Activated CD8-positive, alpha-beta T cell treated with anti-CD3 and anti-CD28 coated beads for 36 hours (primary cell): ENCODE measurements around the gene VEGFB. TPM values are rescaled to one million over a fixed set of nuclear protein-coding genes. Genes with fewer than 3 reads are reported as not detected.
A peak's percentile ranks its signal among the peaks of the same experiment; 100 is the strongest.

Source experiments
- ATAC-seq: fragments of 200-7000 bp; cut with Tn5 transposase; one replicate; pipeline ENCODE4 v1.10.0; 2021; ENCODE audit warnings: mild to moderate bottlenecking, moderate library complexity
- CTCF ChIA-PET: fragments of 350-600 bp; sonication (Branson Sonifier 250); formaldehyde crosslinking; loops from one replicate; lab custom pipeline; 2021; ENCODE audit warnings: antibody characterized with exemption; lab: Charles Lee
- POLR2A ChIA-PET: fragments of 350-600 bp; sonication (Branson Sonifier 250); formaldehyde crosslinking; loops from one replicate; lab custom pipeline; 2021; ENCODE audit warnings: antibody characterized with exemption; lab: Charles Lee
- DNase-seq: peaks from one replicate; pipeline ENCODE4 v3.0.0-alpha.2; 2020
- H3K27ac Mint-ChIP-seq: one replicate; pipeline ENCODE4 v1.8.0; 2021; ENCODE audit warnings: mild to moderate bottlenecking, mixed read lengths
- H3K27me3 Mint-ChIP-seq: one replicate; pipeline ENCODE4 v1.8.0; 2021; ENCODE audit warnings: mixed read lengths
- H3K36me3 Mint-ChIP-seq: one replicate; pipeline ENCODE4 v1.8.0; 2021; ENCODE audit warnings: low read depth, mixed read lengths
- H3K4me1 Mint-ChIP-seq: one replicate; pipeline ENCODE4 v1.8.0; 2021; ENCODE audit warnings: low read depth, mixed read lengths
- H3K4me3 Mint-ChIP-seq: one replicate; pipeline ENCODE4 v1.8.0; 2021; ENCODE audit warnings: mild to moderate bottlenecking, moderate library complexity, mixed read lengths
- H3K9me3 Mint-ChIP-seq: one replicate; pipeline ENCODE4 v1.8.0; 2021; ENCODE audit warnings: mixed read lengths
- intact Hi-C: fragments of 100-400 bp; cut with micrococcal nuclease; formaldehyde crosslinking; loops from one replicate; pipeline ENCODE4 v1.10.0; 2022
- total RNA-seq, 2 experiments: library from RNA; stranded (reverse); gene quantifications; one replicate each; pipeline ENCODE4 v1.2.3, GENCODE V29; 2021
- TF ChIP-seq, protein P1 (sequence below): fragments of 200-600 bp; IDR thresholded peaks from one replicate; pipeline ENCODE4 v1.8.0; 2022; ENCODE audit warnings: antibody characterized with exemption, mild to moderate bottlenecking

Gene VEGFB
- total RNA-seq, 2 experiments from 2014 or later: 86.6 to 104 TPM

GRCh38 chr11:64269540-64270220, 35.3 kb downstream of the VEGFB start:
- Mint-ChIP-seq H3K9me3 (no peaks in the 10 kb centered on the region), H3K36me3 (peaks cover 8% of the 10 kb centered on the region), H3K27me3 (no peaks in the 10 kb centered on the region), H3K4me1 (peaks cover 21% of the 10 kb centered on the region), H3K27ac (peak overlapping the region; percentile 95), H3K4me3 (peak overlapping the region; percentile 96)
- ChIA-PET CTCF (interaction anchor here (0.7 to 6.1 kb wide), 8 partner anchors 18 to 65 kb away, joined by 3 to 77 read pairs (median 7); partner anchors contain the start of genes ESRRA, FERMT3, PLCB3 and PRDX5), POLR2A (interaction anchor here (0.6 to 6.6 kb wide), 17 partner anchors 10 to 84 kb away, joined by 3 to 132 read pairs (median 6); partner anchors contain the start of genes BAD, ESRRA, FERMT3 and FKBP2)
- TF ChIP-seq, protein P1, sequence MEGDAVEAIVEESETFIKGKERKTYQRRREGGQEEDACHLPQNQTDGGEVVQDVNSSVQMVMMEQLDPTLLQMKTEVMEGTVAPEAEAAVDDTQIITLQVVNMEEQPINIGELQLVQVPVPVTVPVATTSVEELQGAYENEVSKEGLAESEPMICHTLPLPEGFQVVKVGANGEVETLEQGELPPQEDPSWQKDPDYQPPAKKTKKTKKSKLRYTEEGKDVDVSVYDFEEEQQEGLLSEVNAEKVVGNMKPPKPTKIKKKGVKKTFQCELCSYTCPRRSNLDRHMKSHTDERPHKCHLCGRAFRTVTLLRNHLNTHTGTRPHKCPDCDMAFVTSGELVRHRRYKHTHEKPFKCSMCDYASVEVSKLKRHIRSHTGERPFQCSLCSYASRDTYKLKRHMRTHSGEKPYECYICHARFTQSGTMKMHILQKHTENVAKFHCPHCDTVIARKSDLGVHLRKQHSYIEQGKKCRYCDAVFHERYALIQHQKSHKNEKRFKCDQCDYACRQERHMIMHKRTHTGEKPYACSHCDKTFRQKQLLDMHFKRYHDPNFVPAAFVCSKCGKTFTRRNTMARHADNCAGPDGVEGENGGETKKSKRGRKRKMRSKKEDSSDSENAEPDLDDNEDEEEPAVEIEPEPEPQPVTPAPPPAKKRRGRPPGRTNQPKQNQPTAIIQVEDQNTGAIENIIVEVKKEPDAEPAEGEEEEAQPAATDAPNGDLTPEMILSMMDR: no peak
- DNase-seq (peak; percentile 98), ATAC-seq (peak; percentile 73)
- intact Hi-C loops: no loop called here

DNA sequence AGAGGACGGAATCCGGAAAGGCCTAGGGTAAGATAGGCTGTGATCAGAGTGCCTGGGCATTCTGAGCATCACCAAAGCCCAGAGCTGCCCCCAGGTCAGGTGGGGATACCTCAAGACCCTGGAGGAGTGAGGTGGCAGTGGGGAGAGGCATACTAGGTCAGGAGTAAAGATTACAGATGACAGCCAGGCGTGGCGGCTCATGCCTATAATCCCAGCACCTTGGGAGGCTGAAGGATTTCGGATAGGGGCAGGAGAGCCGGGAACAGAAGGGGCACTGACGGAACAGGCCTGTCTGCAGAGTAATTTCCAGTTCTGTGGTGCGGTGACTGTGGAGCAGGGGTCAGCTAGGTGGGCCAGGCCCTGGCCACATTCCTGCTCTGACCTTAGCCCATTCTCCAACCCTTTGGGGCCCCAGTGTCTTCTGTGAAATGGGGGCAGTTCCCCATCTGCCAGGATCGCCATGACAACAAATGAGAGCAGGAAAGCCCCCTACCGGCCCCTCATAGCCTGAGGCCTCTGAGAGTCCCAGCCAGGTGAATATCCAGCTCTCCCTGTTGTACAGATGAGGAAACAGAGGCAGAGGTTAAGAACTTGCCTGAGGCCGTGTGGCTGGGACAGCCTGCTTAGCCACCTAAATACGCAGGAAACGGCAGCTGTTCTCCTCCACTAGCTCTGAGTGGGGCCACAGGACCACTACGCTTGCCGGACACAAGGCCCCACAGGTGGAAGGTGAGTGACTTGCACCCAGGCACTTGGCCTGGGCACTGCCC, 40.8 kb downstream of the VEGFB start:
- ChIA-PET CTCF (interaction anchor here (0.8 to 2.3 kb wide), 3 partner anchors 26 to 29 kb away, joined by 3 to 10 read pairs (median 4); partner anchors contain the start of gene CATSPERZ), POLR2A (interaction anchor here (0.7 to 1.0 kb wide), 3 partner anchors 8 to 78 kb away, joined by 3 to 4 read pairs (median 3); partner anchors contain the start of gene DNAJC4)
- Mint-ChIP-seq H3K27ac (no peak overlapping the region), H3K9me3 (no peaks in the 10 kb centered on the region), H3K4me3 (no peak overlapping the region), H3K36me3 (no peaks in the 10 kb centered on the region), H3K27me3 (no peaks in the 10 kb centered on the region), H3K4me1 (peaks cover 6% of the 10 kb centered on the region)
- intact Hi-C loops: no loop called here
- DNase-seq: no peak
- TF ChIP-seq, protein P1: no peak
- no peak for ATAC-seq

DNA sequence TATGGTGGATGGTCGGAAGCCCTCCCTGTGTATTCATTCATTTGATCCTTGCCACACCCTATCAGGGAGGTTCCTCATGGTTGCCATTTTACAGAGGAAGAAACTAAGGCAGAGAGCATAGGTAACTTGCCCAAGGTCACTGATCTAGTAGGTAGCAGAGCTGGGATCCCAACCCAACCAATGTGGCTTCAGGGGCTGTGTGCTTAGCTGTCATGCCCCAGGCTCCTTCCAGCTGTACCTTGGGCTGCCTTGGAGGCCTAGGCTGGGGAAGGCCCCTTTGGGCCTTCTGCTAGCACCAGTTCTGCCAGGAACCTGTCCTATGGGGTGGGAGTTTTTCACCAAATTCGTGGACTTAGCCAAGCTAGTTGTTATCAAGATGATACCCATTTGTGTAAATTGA, 41.5 kb downstream of the VEGFB start:
- DNase-seq: no peak
- intact Hi-C loops: no loop called here
- TF ChIP-seq, protein P1: no peak
- ATAC-seq: no peak
- no peaks in the 10 kb centered on the region for H3K36me3 Mint-ChIP-seq
- H3K4me1 Mint-ChIP-seq: peaks cover 6% of the 10 kb centered on the region
- H3K27me3 Mint-ChIP-seq: no peaks in the 10 kb centered on the region
- ChIA-PET CTCF (interaction anchor here (1.4 to 2.3 kb wide), 2 partner anchors 25 to 29 kb away, joined by 4 to 10 read pairs; partner anchors contain the start of gene CATSPERZ), POLR2A (interaction anchor here (0.7 to 1.6 kb wide), 4 partner anchors 9 to 91 kb away, joined by 3 to 6 read pairs (median 3); partner anchors contain the start of genes BAD, DNAJC4 and GPR137)
- no peak overlapping the region for H3K4me3 Mint-ChIP-seq
- H3K27ac Mint-ChIP-seq: no peak overlapping the region
- H3K9me3 Mint-ChIP-seq: no peaks in the 10 kb centered on the region

GRCh38 chr11:64276653-64277431, 42.5 kb downstream of the VEGFB start:
- peaks cover 4% of the 10 kb centered on the region for H3K4me1 Mint-ChIP-seq
- intact Hi-C loops: no loop called here
- peaks cover 2% of the 10 kb centered on the region for H3K36me3 Mint-ChIP-seq
- H3K9me3 Mint-ChIP-seq: no peaks in the 10 kb centered on the region
- no peak overlapping the region for H3K4me3 Mint-ChIP-seq
- H3K27ac Mint-ChIP-seq: no peak overlapping the region
- TF ChIP-seq, protein P1: no peak
- ChIA-PET CTCF (interaction anchor here (0.9 to 3.4 kb wide), 6 partner anchors 25 to 72 kb away, joined by 3 to 15 read pairs (median 4); partner anchors contain the start of genes CATSPERZ and PPP1R14B), POLR2A (interaction anchor here (1.1 to 1.6 kb wide), 2 partner anchors 8 to 92 kb away, joined by 3 to 6 read pairs; partner anchors contain the start of genes BAD and GPR137)
- ATAC-seq: no peak
- DNase-seq: no peak
- no peaks in the 10 kb centered on the region for H3K27me3 Mint-ChIP-seq
